Measurements from ENCODE around the gene UBTF.

- TF ChIP-seq EZH2 (IDR thresholded peaks at IDR 0.05; ENCODE audit: borderline replicate concordance, insufficient read depth, low read depth, low read length, poor library complexity, severe bottlenecking) (no peak), CTCF (IDR thresholded peaks at IDR 0.05) (no peak)
Measured at GRCh38 chr17:44171931-44172455, 47.5 kb downstream of the UBTF start.

Data from B cell (primary cell).